Caco-2 (cell line): ENCODE measurements around the gene WIPF1. TPM values are rescaled to one million over a fixed set of nuclear protein-coding genes. Genes with fewer than 3 reads are reported as not detected.

Experiments used
- BruUV-seq: library from RNA; stranded (reverse); fragments of 400-500 nt; replicated peaks from 2 replicates; lab custom pipeline; 2021; lab: Mats Ljungman, UMichigan
- CTCF ChIA-PET: fragments of 300-600 bp; sonication (Branson Sonifier 250); formaldehyde crosslinking; loops from one replicate; lab custom pipeline; 2022; ENCODE audit warnings: antibody characterized with exemption; lab: Charles Lee
- POLR2A ChIA-PET: fragments of 300-600 bp; sonication (Branson Sonifier 250); formaldehyde crosslinking; loops from one replicate; lab custom pipeline; 2022; ENCODE audit warnings: antibody characterized with exemption; lab: Charles Lee
- DNase-seq, 2 experiments: peaks; one replicate each; pipeline versions ENCODE4 v3.0.0 to v3.0.0-alpha.2; 2020 to 2022
- H3K27me3 ChIP-seq: replicated peaks from 2 replicates; pipeline ENCODE4 v1.6.0; 2011; ENCODE audit warnings: low read length; ENCODE audit not compliant: control insufficient read depth, insufficient read depth
- H3K36me3 ChIP-seq: 2 replicates; pipeline ENCODE4 v1.5.1; 2011; ENCODE audit warnings: low read length; ENCODE audit not compliant: control insufficient read depth, insufficient read depth
- H3K4me1 ChIP-seq: fragments of 250-450 bp; sonication (Bioruptor Pico); 2 replicates; pipeline ENCODE4 v1.5.1; 2020; ENCODE audit warnings: mild to moderate bottlenecking
- H3K4me3 ChIP-seq: 2 replicates; pipeline ENCODE4 v1.5.1; 2011; ENCODE audit warnings: low read depth, mild to moderate bottlenecking, control low read depth, low read length
- H3K9me3 ChIP-seq: fragments of 250-450 bp; sonication (Bioruptor Pico); 2 replicates; pipeline ENCODE4 v1.5.1; 2020; ENCODE audit warnings: mild to moderate bottlenecking, moderate library complexity
- H3K27ac Mint-ChIP-seq: one replicate; pipeline ENCODE4 v1.8.0; 2022; ENCODE audit warnings: mixed read lengths; ENCODE audit not compliant: unreplicated experiment
- H3K27me3 Mint-ChIP-seq: one replicate; pipeline ENCODE4 v1.8.0; 2022; ENCODE audit warnings: mixed read lengths; ENCODE audit not compliant: insufficient read depth, unreplicated experiment
- H3K36me3 Mint-ChIP-seq: one replicate; pipeline ENCODE4 v1.8.0; 2022; ENCODE audit warnings: mild to moderate bottlenecking, mixed read lengths; ENCODE audit not compliant: insufficient read depth, unreplicated experiment
- H3K4me1 Mint-ChIP-seq: one replicate; pipeline ENCODE4 v1.8.0; 2022; ENCODE audit warnings: low read depth, mixed read lengths; ENCODE audit not compliant: unreplicated experiment
- H3K4me3 Mint-ChIP-seq: one replicate; pipeline ENCODE4 v1.8.0; 2022; ENCODE audit warnings: mild to moderate bottlenecking, moderate library complexity, mixed read lengths; ENCODE audit not compliant: unreplicated experiment
- H3K9me3 Mint-ChIP-seq: one replicate; pipeline ENCODE4 v1.8.0; 2022; ENCODE audit warnings: mixed read lengths; ENCODE audit not compliant: unreplicated experiment
- intact Hi-C: fragments of 100-400 bp; cut with micrococcal nuclease; formaldehyde crosslinking; loops from one replicate; pipeline ENCODE4 v1.10.0; 2022; ENCODE audit not compliant: unreplicated experiment
- total RNA-seq: library from RNA; stranded (reverse); gene quantifications from 2 replicates; pipeline ENCODE4 v1.2.3, GENCODE V29; 2022
- TF ChIP-seq, protein P1 (sequence below), 2 experiments: fragments of 200-600 bp in 1 of 2; IDR thresholded peaks; 1 replicate in 1 of 2; 2 replicates in 1 of 2; pipeline versions ENCODE4 v1.5.1 to v1.8.0; 2011 to 2022; ENCODE audit warnings: antibody characterized with exemption in 1 of 2, control low read depth in 1 of 2, inconsistent platforms in 1 of 2, low read depth in 1 of 2, low read length in 1 of 2, mild to moderate bottlenecking in 1 of 2, moderate library complexity in 1 of 2; ENCODE audit not compliant: insufficient read depth in 1 of 2, severe bottlenecking in 1 of 2, unreplicated experiment in 1 of 2

WIPF1 gene
- total RNA-seq, 1 experiment from 2014 or later = 5.1 TPM

DNA sequence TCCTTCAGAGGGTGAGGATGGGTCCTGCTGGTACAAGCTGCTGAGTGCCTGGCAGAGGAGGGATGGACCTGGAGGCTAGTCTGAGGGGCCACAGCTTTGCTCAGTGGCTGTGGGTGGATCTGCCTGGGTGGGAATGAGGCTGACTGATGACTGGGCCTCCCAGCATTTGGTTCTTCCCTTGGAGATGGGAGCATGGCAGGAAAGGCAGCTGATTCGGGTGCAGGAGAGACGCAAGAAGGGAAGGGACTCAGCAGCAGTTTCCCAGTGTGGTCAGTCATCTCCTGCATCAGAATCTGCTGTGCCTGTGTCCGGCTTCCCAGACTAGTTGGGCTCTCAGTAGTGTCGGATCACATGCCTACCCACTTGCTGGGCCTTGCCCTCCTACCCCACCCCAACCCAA is 7.3 kb downstream of the WIPF1 start:
- Mint-ChIP-seq H3K9me3 (no peaks in the 10 kb centered on the region), H3K36me3 (no peaks in the 10 kb centered on the region), H3K27ac (no peak overlapping the region), H3K4me3 (no peak overlapping the region), H3K27me3 (no peaks in the 10 kb centered on the region), H3K4me1 (no peaks in the 10 kb centered on the region)
- TF ChIP-seq, protein P1, sequence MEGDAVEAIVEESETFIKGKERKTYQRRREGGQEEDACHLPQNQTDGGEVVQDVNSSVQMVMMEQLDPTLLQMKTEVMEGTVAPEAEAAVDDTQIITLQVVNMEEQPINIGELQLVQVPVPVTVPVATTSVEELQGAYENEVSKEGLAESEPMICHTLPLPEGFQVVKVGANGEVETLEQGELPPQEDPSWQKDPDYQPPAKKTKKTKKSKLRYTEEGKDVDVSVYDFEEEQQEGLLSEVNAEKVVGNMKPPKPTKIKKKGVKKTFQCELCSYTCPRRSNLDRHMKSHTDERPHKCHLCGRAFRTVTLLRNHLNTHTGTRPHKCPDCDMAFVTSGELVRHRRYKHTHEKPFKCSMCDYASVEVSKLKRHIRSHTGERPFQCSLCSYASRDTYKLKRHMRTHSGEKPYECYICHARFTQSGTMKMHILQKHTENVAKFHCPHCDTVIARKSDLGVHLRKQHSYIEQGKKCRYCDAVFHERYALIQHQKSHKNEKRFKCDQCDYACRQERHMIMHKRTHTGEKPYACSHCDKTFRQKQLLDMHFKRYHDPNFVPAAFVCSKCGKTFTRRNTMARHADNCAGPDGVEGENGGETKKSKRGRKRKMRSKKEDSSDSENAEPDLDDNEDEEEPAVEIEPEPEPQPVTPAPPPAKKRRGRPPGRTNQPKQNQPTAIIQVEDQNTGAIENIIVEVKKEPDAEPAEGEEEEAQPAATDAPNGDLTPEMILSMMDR (IDR thresholded peaks at IDR 0.05; ENCODE audit: insufficient read depth in 1 of 2, low read depth in 1 of 2, low read length in 1 of 2, severe bottlenecking in 1 of 2, unreplicated experiment in 1 of 2) = no peak
- Histone ChIP-seq H3K9me3 (no peaks in the 10 kb centered on the region), H3K4me1 (peaks cover 10% of the 10 kb centered on the region; the same call in 1 of the 2 replicates), H3K36me3 (no peaks in the 10 kb centered on the region), H3K4me3 (no peak overlapping the region), H3K27me3 (no peaks in the 10 kb centered on the region)
- POLR2A ChIA-PET = interaction anchor here (0.6 kb wide), 1 partner anchor 9 kb away, joined by 4 read pairs; no protein-coding TSS in a partner anchor
- BruUV-seq = no TSS peak
- intact Hi-C loops = no loop called here
- DNase-seq = no peak
- CTCF ChIA-PET = no interaction called here

GRCh38 chr2:174589334-174589733 is 8.3 kb downstream of the WIPF1 start:
- TF ChIP-seq, protein P1 (IDR thresholded peaks at IDR 0.05; ENCODE audit: insufficient read depth in 1 of 2, low read depth in 1 of 2, low read length in 1 of 2, severe bottlenecking in 1 of 2, unreplicated experiment in 1 of 2) = no peak
- Histone ChIP-seq H3K9me3 (no peaks in the 10 kb centered on the region), H3K4me1 (peaks cover 10% of the 10 kb centered on the region; the same call in 1 of the 2 replicates), H3K36me3 (no peaks in the 10 kb centered on the region), H3K4me3 (no peak overlapping the region), H3K27me3 (no peaks in the 10 kb centered on the region)
- Mint-ChIP-seq H3K4me3 (no peak overlapping the region), H3K4me1 (no peaks in the 10 kb centered on the region), H3K27ac (no peak overlapping the region), H3K36me3 (no peaks in the 10 kb centered on the region), H3K27me3 (no peaks in the 10 kb centered on the region), H3K9me3 (no peaks in the 10 kb centered on the region)
- no peak for DNase-seq
- no TSS peak for BruUV-seq
- CTCF ChIA-PET = no interaction called here
- POLR2A ChIA-PET = no interaction called here
- intact Hi-C loops = no loop called here

DNA sequence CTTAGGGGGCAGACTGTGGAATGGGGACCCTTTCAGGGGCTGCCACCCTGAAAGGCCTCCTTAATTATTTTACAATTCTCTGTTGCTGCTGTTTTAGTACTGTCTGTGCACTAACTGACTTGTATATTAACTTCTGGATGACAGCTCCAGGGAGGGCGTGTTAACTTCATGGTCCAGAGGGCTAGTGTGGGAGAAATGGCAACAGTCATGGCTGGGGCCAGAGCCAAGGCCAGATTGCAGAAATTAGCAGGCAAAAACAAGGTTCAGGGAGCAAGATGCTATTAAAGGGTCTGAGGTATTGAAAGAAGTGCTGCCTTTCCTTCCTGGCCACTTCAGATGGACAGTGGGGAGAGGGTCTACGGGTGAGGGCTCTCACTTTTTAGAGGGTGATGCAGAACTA is 9.1 kb downstream of the WIPF1 start:
- no peak overlapping the region for H3K27ac Mint-ChIP-seq
- CTCF ChIA-PET = no interaction called here
- H3K36me3 Mint-ChIP-seq = no peaks in the 10 kb centered on the region
- TF ChIP-seq, protein P1 (IDR thresholded peaks at IDR 0.05; ENCODE audit: insufficient read depth in 1 of 2, low read depth in 1 of 2, low read length in 1 of 2, severe bottlenecking in 1 of 2, unreplicated experiment in 1 of 2) = no peak
- BruUV-seq = no TSS peak
- H3K27me3 Mint-ChIP-seq = no peaks in the 10 kb centered on the region
- no peak overlapping the region for H3K4me3 ChIP-seq
- DNase-seq = no peak
- no peaks in the 10 kb centered on the region for H3K36me3 ChIP-seq
- intact Hi-C loops = no loop called here
- POLR2A ChIA-PET = no interaction called here
- H3K4me3 Mint-ChIP-seq = no peak overlapping the region
- H3K27me3 ChIP-seq = no peaks in the 10 kb centered on the region
- peaks cover 10% of the 10 kb centered on the region; the same call in 1 of the 2 replicates for H3K4me1 ChIP-seq
- no peaks in the 10 kb centered on the region for H3K9me3 ChIP-seq
- H3K4me1 Mint-ChIP-seq = no peaks in the 10 kb centered on the region
- H3K9me3 Mint-ChIP-seq = no peaks in the 10 kb centered on the region
